GM23248 (cell line): ENCODE data around the gene CRISPLD2. TPM values are rescaled to one million over a fixed set of nuclear protein-coding genes. Genes with fewer than 3 reads are reported as not detected.

Source experiments
- DNase-seq: peaks from one replicate; pipeline ENCODE4 v3.0.0-alpha.2; 2015
- H2AFZ ChIP-seq: fragments of 200-600 bp; sonication (generic); 2 replicates; pipeline ENCODE4 v1.6.1; 2016; ENCODE audit warnings: antibody characterized with exemption
- H3F3A ChIP-seq: fragments of 200-600 bp; sonication (generic); 2 replicates; pipeline ENCODE4 v1.6.1; 2016; ENCODE audit warnings: mild to moderate bottlenecking, antibody characterized with exemption, mixed run types; ENCODE audit not compliant: insufficient read depth
- H3K27ac ChIP-seq: fragments of 200-600 bp; sonication (generic); 2 replicates; pipeline ENCODE4 v1.5.1; 2016; ENCODE audit warnings: mild to moderate bottlenecking
- H3K27me3 ChIP-seq: fragments of 200-600 bp; sonication (generic); replicated peaks from 2 replicates; pipeline ENCODE4 v1.6.1; 2016; ENCODE audit warnings: mild to moderate bottlenecking; ENCODE audit not compliant: insufficient read depth
- H3K36me3 ChIP-seq: fragments of 200-600 bp; sonication (generic); 2 replicates; pipeline ENCODE4 v1.6.1; 2016; ENCODE audit warnings: low read depth, mild to moderate bottlenecking
- H3K4me1 ChIP-seq: fragments of 200-600 bp; sonication (generic); 2 replicates; pipeline ENCODE4 v1.6.1; 2016; ENCODE audit warnings: mild to moderate bottlenecking; ENCODE audit not compliant: insufficient read depth
- H3K4me2 ChIP-seq: fragments of 200-600 bp; sonication (generic); one replicate; pipeline ENCODE4 v1.6.1; 2016; ENCODE audit warnings: mild to moderate bottlenecking; ENCODE audit not compliant: unreplicated experiment
- H3K4me3 ChIP-seq: fragments of 200-600 bp; sonication (generic); 2 replicates; pipeline ENCODE4 v1.5.1; 2016; ENCODE audit warnings: mild to moderate bottlenecking
- H3K79me2 ChIP-seq: fragments of 200-600 bp; sonication (generic); 2 replicates; pipeline ENCODE4 v1.6.1; 2016; ENCODE audit warnings: mild to moderate bottlenecking; ENCODE audit not compliant: insufficient read depth
- H3K9ac ChIP-seq: fragments of 200-600 bp; sonication (generic); 2 replicates; pipeline ENCODE4 v1.6.1; 2016; ENCODE audit warnings: mild to moderate bottlenecking
- H3K9me2 ChIP-seq: fragments of 200-600 bp; sonication (generic); 2 replicates; pipeline ENCODE4 v1.6.1; 2016; ENCODE audit warnings: mixed run types, mild to moderate bottlenecking, moderate library complexity; ENCODE audit not compliant: insufficient read depth
- H3K9me3 ChIP-seq: fragments of 200-600 bp; sonication (generic); one replicate; pipeline ENCODE4 v1.6.1; 2017; ENCODE audit warnings: low read depth
- H4K20me1 ChIP-seq: fragments of 200-600 bp; sonication (generic); 2 replicates; pipeline ENCODE4 v1.6.0; 2016; ENCODE audit not compliant: insufficient read depth
- EZH2 ChIP-seq: fragments of 200-600 bp; sonication (generic); IDR thresholded peaks from 2 replicates; pipeline ENCODE4 v1.6.1; 2018; ENCODE audit warnings: antibody characterized with exemption, mild to moderate bottlenecking; ENCODE audit not compliant: insufficient read depth, poor library complexity, severe bottlenecking
- EZH2phosphoT487 ChIP-seq: fragments of 200-600 bp; sonication (generic); IDR thresholded peaks from 2 replicates; pipeline ENCODE4 v1.6.1; 2018; ENCODE audit warnings: antibody characterized with exemption, moderate library complexity, mild to moderate bottlenecking, low read depth; ENCODE audit not compliant: insufficient read depth
- WGBS, 2 experiments: methylation state at CpG; one replicate each; pipeline ENCODE4 v1.1.6; 2015 to 2017; ENCODE audit warnings: low lambda C conversion rate in 2 of 2, low coverage in 1 of 2; ENCODE audit errors: missing lambda C conversion rate in 2 of 2; 5-methylcytosine and 5-hydroxymethylcytosine counted together
- in situ Hi-C: fragments of 300-500 bp; cut with MboI; formaldehyde crosslinking; loops from 2 replicates; pipeline ENCODE4 v1.15.0; 2020
- polyA plus RNA-seq: library from polyadenylated mRNA; unstranded; fragments of >200 nt; fragmentation: Nextera tagmentation; extraction: Ambion mirVana; gene quantifications from 2 replicates; pipeline ENCODE4 v1.2.1, GENCODE V29; 2016
- total RNA-seq: library from RNA; depleted of rRNA; stranded (reverse); fragments of >200 nt; shearing (Covaris generic); gene quantifications from 2 replicates; pipeline ENCODE4 v1.2.3, GENCODE V29; 2014

CRISPLD2 gene
- total and polyA plus RNA-seq, 2 experiments from 2014 or later: 21.5 to 36.3 TPM

DNA sequence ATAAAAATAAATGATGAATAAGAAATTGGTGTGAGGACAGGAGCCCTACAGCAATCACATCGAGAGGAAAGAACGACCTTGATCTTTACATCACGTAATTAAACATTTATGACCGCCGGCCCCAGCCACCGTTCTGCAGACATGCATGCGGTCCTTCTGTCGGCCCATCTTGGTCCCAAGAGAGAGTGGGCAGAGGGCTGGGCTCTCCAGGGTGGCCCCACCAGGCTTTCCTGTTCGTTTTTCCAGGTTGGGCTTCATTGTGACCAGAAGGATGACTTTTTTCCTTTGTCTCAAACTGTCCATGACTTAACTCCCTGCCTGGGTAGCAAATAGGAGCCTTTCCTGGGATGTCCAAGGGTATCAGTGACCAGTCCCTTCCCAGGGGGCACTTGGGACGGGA, 3.3 kb upstream of the CRISPLD2 start:
- Histone ChIP-seq H3K27ac (no peak overlapping the region), H3K9me2 (no peaks in the 10 kb centered on the region), H3K9me3 (no peaks in the 10 kb centered on the region), H3K4me1 (peaks cover 13% of the 10 kb centered on the region), H3K36me3 (no peaks in the 10 kb centered on the region), H4K20me1 (no peaks in the 10 kb centered on the region), H2AFZ (no peak overlapping the region), H3F3A (peaks cover 8% of the 10 kb centered on the region), H3K9ac (no peak overlapping the region), H3K4me3 (no peak overlapping the region), H3K79me2 (peaks cover 11% of the 10 kb centered on the region), H3K27me3 (0 out of 2 replicates have a peak, but pooled peaks cover 5% of the 10 kb centered on the region), H3K4me2 (no peak overlapping the region)
- WGBS, 2 experiments: 77 to 80% methylated on average over 10 of the region's 10 CpGs
- TF ChIP-seq EZH2phosphoT487: no peak
- TF ChIP-seq EZH2: no peak
- in situ Hi-C loops: no loop called here
- no peak for DNase-seq

- H3K9ac ChIP-seq: no peak overlapping the region
- no peaks in the 10 kb centered on the region for H3K36me3 ChIP-seq
- no peak overlapping the region for H2AFZ ChIP-seq
- peaks cover 18% of the 10 kb centered on the region for H3K79me2 ChIP-seq
- no peak overlapping the region for H3K27ac ChIP-seq
- no peak overlapping the region for H3K4me2 ChIP-seq
- in situ Hi-C loops: no loop called here
- 90 to 93% methylated on average over 10 of the region's 10 CpGs for WGBS, 2 experiments
- 0 out of 2 replicates have a peak, but pooled peaks cover 5% of the 10 kb centered on the region for H3K27me3 ChIP-seq
- H3F3A ChIP-seq: peaks cover 15% of the 10 kb centered on the region
- H3K4me1 ChIP-seq: peaks cover 20% of the 10 kb centered on the region
- H3K9me2 ChIP-seq: no peaks in the 10 kb centered on the region
- DNase-seq: no peak
- TF ChIP-seq EZH2phosphoT487 (no peak), EZH2 (no peak)
- no peaks in the 10 kb centered on the region for H3K9me3 ChIP-seq
- H4K20me1 ChIP-seq: no peaks in the 10 kb centered on the region
- H3K4me3 ChIP-seq: no peak overlapping the region
Measured at GRCh38 chr16:84817206-84817605, 2.6 kb upstream of the CRISPLD2 start.

DNA sequence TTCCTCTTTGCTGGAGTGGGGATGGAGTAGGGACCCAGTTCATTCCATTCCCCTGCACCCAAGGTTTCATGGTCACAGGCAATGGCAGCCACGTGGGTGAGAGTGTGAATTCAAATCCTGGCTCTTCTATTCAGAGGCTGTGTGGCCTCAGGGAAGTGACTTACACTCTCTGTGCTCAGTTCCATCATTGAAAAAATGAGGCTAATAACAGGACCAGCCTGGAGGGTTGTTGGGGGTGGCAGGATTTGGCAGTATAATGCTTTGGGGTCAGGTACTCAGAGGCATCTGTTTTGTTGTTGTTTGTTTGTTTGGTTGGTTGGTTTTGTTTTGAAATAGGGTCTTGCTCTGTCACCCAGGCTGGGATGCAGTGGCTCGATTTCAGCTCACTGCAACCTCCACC, 2.2 kb upstream of the CRISPLD2 start:
- Histone ChIP-seq H3K9ac (no peak overlapping the region), H3K4me2 (no peak overlapping the region), H3F3A (peaks cover 18% of the 10 kb centered on the region), H3K36me3 (no peaks in the 10 kb centered on the region), H3K9me2 (no peaks in the 10 kb centered on the region), H3K27ac (no peak overlapping the region), H4K20me1 (no peaks in the 10 kb centered on the region), H3K79me2 (peaks cover 20% of the 10 kb centered on the region), H3K27me3 (0 out of 2 replicates have a peak, but pooled peaks cover 5% of the 10 kb centered on the region), H3K4me3 (no peak overlapping the region), H3K9me3 (no peaks in the 10 kb centered on the region), H2AFZ (no peak overlapping the region), H3K4me1 (peaks cover 24% of the 10 kb centered on the region)
- in situ Hi-C loops: no loop called here
- TF ChIP-seq EZH2phosphoT487 (no peak), EZH2 (no peak)
- WGBS, 2 experiments: 72 to 74% methylated on average over 2 of the region's 2 CpGs
- no peak for DNase-seq

DNA sequence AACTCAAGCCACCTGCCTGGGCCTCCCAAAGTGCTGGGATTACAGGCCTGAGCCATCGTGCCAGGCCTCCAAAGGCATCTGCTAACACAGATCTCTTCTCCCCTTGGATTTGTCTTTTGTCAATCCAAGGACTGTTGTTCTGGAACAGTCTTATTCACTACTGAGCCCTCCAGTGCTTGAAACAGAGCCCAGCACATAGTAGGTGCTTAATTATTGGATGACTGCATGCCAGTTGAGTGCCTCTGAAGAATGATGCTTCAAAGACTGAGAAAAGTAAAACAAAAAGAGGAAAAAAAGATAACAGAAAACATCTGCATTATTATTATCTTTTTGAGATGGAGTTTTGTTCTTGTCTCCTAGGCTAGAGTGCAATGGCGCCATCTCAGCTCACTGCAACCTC, 1.7 kb upstream of the CRISPLD2 start:
- 97 to 100% methylated on average over 2 of the region's 2 CpGs for WGBS, 2 experiments
- no peak overlapping the region for H3K4me3 ChIP-seq
- H2AFZ ChIP-seq: no peak overlapping the region

More for the DNA sequence above, 1.7 kb upstream of the CRISPLD2 start:
- H4K20me1 ChIP-seq: no peaks in the 10 kb centered on the region
- H3K9ac ChIP-seq: no peak overlapping the region
- H3K9me2 ChIP-seq: no peaks in the 10 kb centered on the region
- peaks cover 25% of the 10 kb centered on the region for H3K79me2 ChIP-seq
- no peak overlapping the region for H3K4me2 ChIP-seq
- DNase-seq: no peak
- peaks cover 23% of the 10 kb centered on the region for H3F3A ChIP-seq
- no peaks in the 10 kb centered on the region for H3K9me3 ChIP-seq
- H3K27me3 ChIP-seq: 0 out of 2 replicates have a peak, but pooled peaks cover 5% of the 10 kb centered on the region
- TF ChIP-seq EZH2: no peak
- no peak for TF ChIP-seq EZH2phosphoT487
- peaks cover 29% of the 10 kb centered on the region for H3K4me1 ChIP-seq
- in situ Hi-C loops: no loop called here
- H3K36me3 ChIP-seq: no peaks in the 10 kb centered on the region
- no peak overlapping the region for H3K27ac ChIP-seq
